ENCODE data around the gene ZNF714. TPM values are rescaled to one million over a fixed set of nuclear protein-coding genes. Genes with fewer than 3 reads are reported as not detected.

The ZNF714 gene
- total RNA-seq, 3 donors from 2014 or later (not counting 1 experiment from before 2014, with no cell fraction given), result 12.5 to 15.0 (median 14.7) TPM

DNA sequence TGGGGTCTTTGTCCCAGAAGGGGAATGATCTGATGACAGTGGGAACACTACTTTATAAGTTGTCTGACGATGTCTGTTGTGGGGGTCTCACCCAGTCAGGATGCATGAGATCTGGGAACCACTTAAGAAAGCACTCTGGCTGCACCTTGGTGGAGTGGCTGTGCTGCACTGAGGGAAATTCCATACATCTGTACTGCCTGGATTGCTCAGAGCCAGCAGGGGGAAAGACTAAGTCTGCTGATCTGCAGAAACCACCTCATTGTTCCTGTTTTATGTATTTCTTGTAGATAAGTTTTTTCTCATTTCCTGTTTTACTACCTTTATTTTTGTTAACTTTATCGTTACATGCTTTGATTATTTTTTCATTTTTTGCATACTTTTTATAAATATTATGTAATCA is 34.3 kb upstream of the ZNF714 start:
- 100% methylated on average over 1 of the region's 2 CpGs for WGBS (ENCODE audit: insufficient coverage)
- peaks cover 7 to 23% of the 10 kb centered on the region in 2 donors for H3K9me3 Mint-ChIP-seq
- Histone ChIP-seq H3K27ac (ENCODE audit: low read length) (no peak overlapping the region), H3K36me3 (ENCODE audit: control insufficient read depth, insufficient read depth, low read length) (peaks cover 30% of the 10 kb centered on the region), H3K4me3 (ENCODE audit: low read length) (no peak overlapping the region), H3K9me3 (ENCODE audit: control insufficient read depth, insufficient read depth, low read length) (peaks cover 10% of the 10 kb centered on the region), H3K27me3 (ENCODE audit: control insufficient read depth, insufficient read depth, low read length) (no peaks in the 10 kb centered on the region), H3K4me1 (ENCODE audit: control insufficient read depth, insufficient read depth, low read length) (no peaks in the 10 kb centered on the region)
- H3K4me1 Mint-ChIP-seq, result peaks cover 37 to 46% of the 10 kb centered on the region in 2 donors
- intact Hi-C loops (cut with micrococcal nuclease), result no loop called here
- no peak overlapping the region for H3K4me3 Mint-ChIP-seq
- peak overlapping the region; percentile 0 to 3 for H3K27ac Mint-ChIP-seq
- DNase-seq (no peak), ATAC-seq (no peak)
- no peaks in the 10 kb centered on the region for H3K27me3 Mint-ChIP-seq (ENCODE audit: low read depth in 2 of 2)
- peaks cover 56% of the 10 kb centered on the region for H3K36me3 Mint-ChIP-seq
- TF ChIP-seq, protein P1, sequence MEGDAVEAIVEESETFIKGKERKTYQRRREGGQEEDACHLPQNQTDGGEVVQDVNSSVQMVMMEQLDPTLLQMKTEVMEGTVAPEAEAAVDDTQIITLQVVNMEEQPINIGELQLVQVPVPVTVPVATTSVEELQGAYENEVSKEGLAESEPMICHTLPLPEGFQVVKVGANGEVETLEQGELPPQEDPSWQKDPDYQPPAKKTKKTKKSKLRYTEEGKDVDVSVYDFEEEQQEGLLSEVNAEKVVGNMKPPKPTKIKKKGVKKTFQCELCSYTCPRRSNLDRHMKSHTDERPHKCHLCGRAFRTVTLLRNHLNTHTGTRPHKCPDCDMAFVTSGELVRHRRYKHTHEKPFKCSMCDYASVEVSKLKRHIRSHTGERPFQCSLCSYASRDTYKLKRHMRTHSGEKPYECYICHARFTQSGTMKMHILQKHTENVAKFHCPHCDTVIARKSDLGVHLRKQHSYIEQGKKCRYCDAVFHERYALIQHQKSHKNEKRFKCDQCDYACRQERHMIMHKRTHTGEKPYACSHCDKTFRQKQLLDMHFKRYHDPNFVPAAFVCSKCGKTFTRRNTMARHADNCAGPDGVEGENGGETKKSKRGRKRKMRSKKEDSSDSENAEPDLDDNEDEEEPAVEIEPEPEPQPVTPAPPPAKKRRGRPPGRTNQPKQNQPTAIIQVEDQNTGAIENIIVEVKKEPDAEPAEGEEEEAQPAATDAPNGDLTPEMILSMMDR (IDR thresholded peaks at IDR 0.05), result no peak

DNA sequence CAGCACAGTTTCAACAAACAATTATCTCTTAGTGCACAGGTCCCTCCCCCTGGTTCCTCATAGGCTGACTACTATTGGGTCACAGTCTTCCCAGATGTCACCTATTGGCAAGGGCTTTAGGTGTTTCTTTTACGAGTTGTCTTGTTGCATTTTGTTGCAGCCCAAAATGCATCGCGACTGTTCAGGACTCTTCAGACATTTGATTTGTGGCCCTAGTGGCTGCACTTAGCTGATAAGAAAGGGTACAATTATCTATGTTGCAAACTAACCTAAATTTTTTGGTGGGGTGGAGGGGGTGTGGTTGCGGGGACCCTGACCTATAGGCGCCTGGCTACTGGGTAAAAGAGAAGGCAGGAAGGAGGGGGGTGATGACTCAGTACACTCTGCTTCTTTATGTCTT is 29.1 kb upstream of the ZNF714 start:
- no peak for ATAC-seq
- Histone ChIP-seq H3K4me1 (ENCODE audit: control insufficient read depth, insufficient read depth, low read length) (no peaks in the 10 kb centered on the region), H3K27me3 (ENCODE audit: control insufficient read depth, insufficient read depth, low read length) (no peaks in the 10 kb centered on the region), H3K4me3 (ENCODE audit: low read length) (no peak overlapping the region), H3K27ac (ENCODE audit: low read length) (no peak overlapping the region), H3K9me3 (ENCODE audit: control insufficient read depth, insufficient read depth, low read length) (peaks cover 24% of the 10 kb centered on the region), H3K36me3 (ENCODE audit: control insufficient read depth, insufficient read depth, low read length) (peaks cover 53% of the 10 kb centered on the region)
- 96% methylated on average over 5 of the region's 5 CpGs for WGBS (ENCODE audit: insufficient coverage)
- H3K4me1 Mint-ChIP-seq, result peaks cover 0 to 6% of the 10 kb centered on the region in 2 donors
- no peak overlapping the region for H3K4me3 Mint-ChIP-seq
- intact Hi-C loops (cut with micrococcal nuclease), result no loop called here
- no peaks in the 10 kb centered on the region for H3K27me3 Mint-ChIP-seq (ENCODE audit: low read depth in 2 of 2)
- peaks cover 41% of the 10 kb centered on the region for H3K36me3 Mint-ChIP-seq
- H3K9me3 Mint-ChIP-seq, result peaks cover 0 to 6% of the 10 kb centered on the region in 2 donors
- TF ChIP-seq, protein P1 (IDR thresholded peaks at IDR 0.05), result no peak
- no peak overlapping the region for H3K27ac Mint-ChIP-seq
- no peak for DNase-seq

DNA sequence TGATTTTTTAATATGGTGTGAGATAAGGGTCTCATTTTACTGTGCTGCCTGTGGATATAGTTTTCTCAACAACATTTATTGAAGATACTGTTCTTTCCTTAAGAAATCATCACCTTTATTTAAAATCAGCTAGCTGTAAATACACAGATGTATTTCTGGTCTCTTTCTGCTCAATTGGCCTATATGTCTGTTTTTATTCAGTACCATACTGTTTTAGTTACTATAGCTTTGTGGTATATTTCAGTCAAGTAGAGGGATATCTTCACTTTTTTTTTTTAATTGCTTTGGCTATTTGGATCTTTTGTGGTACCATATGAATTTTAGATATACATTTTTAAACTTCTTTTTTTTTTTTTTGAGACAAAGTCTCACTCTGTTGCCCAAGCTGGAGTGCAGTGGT is 16.7 kb upstream of the ZNF714 start:
- DNase-seq (no peak), ATAC-seq (no peak)
- H3K36me3 ChIP-seq (ENCODE audit: control insufficient read depth, insufficient read depth, low read length), result peaks cover 12% of the 10 kb centered on the region
- no peak overlapping the region for H3K27ac ChIP-seq (ENCODE audit: low read length)
- TF ChIP-seq, protein P1 (IDR thresholded peaks at IDR 0.05), result no peak
- intact Hi-C loops (cut with micrococcal nuclease), result no loop called here
- H3K27ac Mint-ChIP-seq, result no peak overlapping the region
- no peak overlapping the region for H3K4me3 ChIP-seq (ENCODE audit: low read length)
- H3K4me3 Mint-ChIP-seq, result no peak overlapping the region
- H3K36me3 Mint-ChIP-seq, result peaks cover 16% of the 10 kb centered on the region
- no peaks in the 10 kb centered on the region for H3K4me1 Mint-ChIP-seq
- H3K9me3 ChIP-seq (ENCODE audit: control insufficient read depth, insufficient read depth, low read length), result peaks cover 6% of the 10 kb centered on the region
- H3K4me1 ChIP-seq (ENCODE audit: control insufficient read depth, insufficient read depth, low read length), result no peaks in the 10 kb centered on the region
- H3K27me3 ChIP-seq (ENCODE audit: control insufficient read depth, insufficient read depth, low read length), result no peaks in the 10 kb centered on the region
- no peaks in the 10 kb centered on the region for H3K27me3 Mint-ChIP-seq (ENCODE audit: low read depth in 2 of 2)
- H3K9me3 Mint-ChIP-seq, result peaks cover 2 to 3% of the 10 kb centered on the region in 2 donors

DNA sequence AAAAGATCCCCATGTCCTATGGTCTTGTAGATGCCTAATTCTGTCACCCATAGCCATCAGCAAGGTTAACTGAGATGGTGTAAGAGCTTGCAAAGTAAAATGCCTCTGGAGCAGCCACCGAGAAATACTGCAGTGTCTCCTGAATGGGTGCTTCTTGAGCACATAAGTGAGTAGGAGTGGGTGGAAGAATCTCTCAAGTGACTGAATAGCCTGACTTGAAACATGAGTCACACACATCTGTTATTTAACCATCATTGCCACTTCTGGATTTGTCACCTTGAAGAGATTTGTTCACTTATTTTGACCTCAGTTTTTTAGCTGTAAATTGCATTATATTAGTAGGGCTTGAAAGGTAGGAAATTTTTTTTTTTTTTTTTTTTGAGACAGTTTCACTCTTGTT is 2.3 kb downstream of the ZNF714 start:
- Mint-ChIP-seq H3K27ac (no peak overlapping the region), H3K9me3 (no peaks in the 10 kb centered on the region), H3K4me1 (peaks cover 10 to 14% of the 10 kb centered on the region in 2 donors), H3K4me3 (no peak overlapping the region), H3K27me3 (ENCODE audit: low read depth in 2 of 2) (no peaks in the 10 kb centered on the region), H3K36me3 (no peaks in the 10 kb centered on the region)
- 93% methylated on average over 1 of the region's 1 CpG for WGBS (ENCODE audit: insufficient coverage)
- no peaks in the 10 kb centered on the region for H3K9me3 ChIP-seq (ENCODE audit: control insufficient read depth, insufficient read depth, low read length)
- DNase-seq (no peak), ATAC-seq (no peak)
- intact Hi-C loops (cut with micrococcal nuclease), result loop anchor here (10.0 kb wide), 1 partner anchor 770 kb away; no protein-coding TSS in a partner anchor
- H3K27me3 ChIP-seq (ENCODE audit: control insufficient read depth, insufficient read depth, low read length), result no peaks in the 10 kb centered on the region
- no peak overlapping the region for H3K4me3 ChIP-seq (ENCODE audit: low read length)
- peaks cover 2% of the 10 kb centered on the region for H3K36me3 ChIP-seq (ENCODE audit: control insufficient read depth, insufficient read depth, low read length)
- peaks cover 2% of the 10 kb centered on the region for H3K4me1 ChIP-seq (ENCODE audit: control insufficient read depth, insufficient read depth, low read length)
- TF ChIP-seq, protein P1 (IDR thresholded peaks at IDR 0.05), result no peak
- no peak overlapping the region for H3K27ac ChIP-seq (ENCODE audit: low read length)

All from natural killer cell (primary cell).